ENCODE data around the gene MTMR6. TPM values are rescaled to one million over a fixed set of nuclear protein-coding genes. Genes with fewer than 3 reads are reported as not detected.
A peak's percentile ranks its signal among the peaks of the same experiment; 100 is the strongest.

MTMR6 gene
- total RNA-seq, 1 experiment from 2014 or later: 28.9 TPM

GRCh38 chr13:25232937-25233515 is 54.3 kb downstream of the MTMR6 start:
- TF ChIP-seq EZH2 (IDR thresholded peaks at IDR 0.05; ENCODE audit: borderline replicate concordance, low read depth, low read length, poor library complexity, severe bottlenecking) (no peak), CTCF (conservative IDR thresholded peaks at IDR 0.05; ENCODE audit: low read depth, low read length) (peak; percentile 68)
- Histone ChIP-seq H3K4me3 (ENCODE audit: low read depth, low read length, poor library complexity, severe bottlenecking) (no peak overlapping the region), H3K4me1 (ENCODE audit: insufficient read depth, low read length, poor library complexity, severe bottlenecking) (peaks cover 11% of the 10 kb centered on the region), H3K27ac (ENCODE audit: low read depth, low read length, poor library complexity, severe bottlenecking) (no peak overlapping the region), H3K36me3 (ENCODE audit: insufficient read depth, low read length, poor library complexity, severe bottlenecking) (no peaks in the 10 kb centered on the region), H3K27me3 (replicated peaks; ENCODE audit: insufficient read depth, low read depth, low read length, poor library complexity) (no peaks in the 10 kb centered on the region), H3K9me3 (ENCODE audit: low read depth, low read length, poor library complexity, severe bottlenecking) (no peaks in the 10 kb centered on the region)
- intact Hi-C loops (cut with micrococcal nuclease; ENCODE audit: unreplicated experiment): loop anchor here (10.0 kb wide), 1 partner anchor 142 kb away; the partner anchor contains the start of gene ATP8A2
- ChIA-PET POLR2A (ENCODE audit: low non-redundant PET) (no interaction called here), CTCF (no interaction called here)
- DNase-seq (ENCODE audit: low spot score): peak; percentile 70
- no TSS peak for BruUV-seq (replicated peaks)

- Histone ChIP-seq H3K27ac (ENCODE audit: low read depth, low read length, poor library complexity, severe bottlenecking) (no peak overlapping the region), H3K4me3 (ENCODE audit: low read depth, low read length, poor library complexity, severe bottlenecking) (no peak overlapping the region), H3K9me3 (ENCODE audit: low read depth, low read length, poor library complexity, severe bottlenecking) (no peaks in the 10 kb centered on the region), H3K36me3 (ENCODE audit: insufficient read depth, low read length, poor library complexity, severe bottlenecking) (no peaks in the 10 kb centered on the region), H3K27me3 (replicated peaks; ENCODE audit: insufficient read depth, low read depth, low read length, poor library complexity) (no peaks in the 10 kb centered on the region), H3K4me1 (ENCODE audit: insufficient read depth, low read length, poor library complexity, severe bottlenecking) (no peaks in the 10 kb centered on the region)
- intact Hi-C loops (cut with micrococcal nuclease; ENCODE audit: unreplicated experiment): loop anchor here (10.0 kb wide), 1 partner anchor 143 kb away; the partner anchor contains the start of gene ATP8A2
- ChIA-PET CTCF (no interaction called here), POLR2A (ENCODE audit: low non-redundant PET) (no interaction called here)
- no TSS peak for BruUV-seq (replicated peaks)
- no peak for TF ChIP-seq CTCF (conservative IDR thresholded peaks at IDR 0.05; ENCODE audit: low read depth, low read length)
- no peak for TF ChIP-seq EZH2 (IDR thresholded peaks at IDR 0.05; ENCODE audit: borderline replicate concordance, low read depth, low read length, poor library complexity, severe bottlenecking)
- no peak for DNase-seq (ENCODE audit: low spot score)
These were observed 55.8 kb downstream of the MTMR6 start for GRCh38 chr13:25231517-25231916.

- POLR2A ChIA-PET (ENCODE audit: low non-redundant PET): no interaction called here
- no TSS peak for BruUV-seq (replicated peaks)
- Histone ChIP-seq H3K27me3 (replicated peaks; ENCODE audit: insufficient read depth, low read depth, low read length, poor library complexity) (no peaks in the 10 kb centered on the region), H3K27ac (ENCODE audit: low read depth, low read length, poor library complexity, severe bottlenecking) (no peak overlapping the region), H3K4me3 (ENCODE audit: low read depth, low read length, poor library complexity, severe bottlenecking) (no peak overlapping the region), H3K4me1 (ENCODE audit: insufficient read depth, low read length, poor library complexity, severe bottlenecking) (no peaks in the 10 kb centered on the region), H3K9me3 (ENCODE audit: low read depth, low read length, poor library complexity, severe bottlenecking) (no peaks in the 10 kb centered on the region), H3K36me3 (ENCODE audit: insufficient read depth, low read length, poor library complexity, severe bottlenecking) (no peaks in the 10 kb centered on the region)
- CTCF ChIA-PET: no interaction called here
- intact Hi-C loops (cut with micrococcal nuclease; ENCODE audit: unreplicated experiment): no loop called here
- DNase-seq (ENCODE audit: low spot score): no peak
- no peak for TF ChIP-seq CTCF (conservative IDR thresholded peaks at IDR 0.05; ENCODE audit: low read depth, low read length)
These were observed 59.6 kb downstream of the MTMR6 start for GRCh38 chr13:25227690-25228089.
